B cell (primary cell): ENCODE data around the gene ASB17. TPM values are rescaled to one million over a fixed set of nuclear protein-coding genes. Genes with fewer than 3 reads are reported as not detected.

Source experiments
- ATAC-seq: fragments of 200-7000 bp; cut with Tn5 transposase; one replicate; pipeline ENCODE4 v1.10.0; 2021; ENCODE audit warnings: low read depth, mild to moderate bottlenecking, moderate number of reproducible peaks, moderate library complexity
- CTCF ChIA-PET: fragments of 350-600 bp; sonication (Branson Sonifier 250); formaldehyde crosslinking; loops from one replicate; lab custom pipeline; 2021; ENCODE audit warnings: antibody characterized with exemption, inconsistent platforms; lab: Charles Lee
- POLR2A ChIA-PET: fragments of 350-600 bp; sonication (Branson Sonifier 250); formaldehyde crosslinking; loops from one replicate; lab custom pipeline; 2021; ENCODE audit warnings: antibody characterized with exemption; lab: Charles Lee
- DNase-seq: peaks from one replicate; pipeline ENCODE4 v3.0.0; 2013
- H2AFZ ChIP-seq: 2 replicates; pipeline ENCODE4 v1.6.1; 2012; ENCODE audit warnings: mild to moderate bottlenecking, low read depth, low read length; ENCODE audit not compliant: insufficient read depth, poor library complexity, severe bottlenecking
- H3K27ac ChIP-seq, 2 donors: 1 replicate in 1 of 2; 2 replicates in 1 of 2; pipeline ENCODE4 v1.5.1; 2012 to 2013; ENCODE audit warnings: low read length in 2 of 2, mild to moderate bottlenecking in 2 of 2, moderate library complexity in 1 of 2
- H3K27me3 ChIP-seq, 4 experiments: fragments of 200-600 bp in 1 of 4; sonication (generic) in 1 of 4; replicated peaks in 1 of 4; 1 replicate in 2 of 4; 2 replicates in 2 of 4; pipeline versions ENCODE4 v1.6.1 to v1.7.0; 2013 to 2016; ENCODE audit warnings: low read length in 3 of 4, mild to moderate bottlenecking in 2 of 4, mixed read lengths in 1 of 4, moderate library complexity in 1 of 4; ENCODE audit not compliant: insufficient read depth in 4 of 4, control insufficient read depth in 3 of 4; ENCODE audit errors: control extremely low read depth in 1 of 4
- H3K36me3 ChIP-seq, 2 experiments: replicated peaks in 1 of 2; 1 replicate in 1 of 2; 2 replicates in 1 of 2; pipeline versions ENCODE4 v1.6.1 to v1.7.1; 2013; ENCODE audit warnings: low read length in 1 of 2; ENCODE audit not compliant: insufficient read depth in 2 of 2, control insufficient read depth in 1 of 2; ENCODE audit errors: control extremely low read depth in 1 of 2, extremely low read depth in 1 of 2
- H3K4me1 ChIP-seq, 2 donors: fragments of 200-600 bp in 1 of 2; sonication (generic) in 1 of 2; 1 replicate in 1 of 2; 2 replicates in 1 of 2; pipeline versions ENCODE4 v1.5.1 to v1.6.1; 2013 to 2017; ENCODE audit warnings: low read length in 2 of 2; ENCODE audit not compliant: control insufficient read depth in 2 of 2, insufficient read depth in 2 of 2
- H3K4me2 ChIP-seq: replicated peaks from 2 replicates; pipeline ENCODE3; 2012; ENCODE audit warnings: mild to moderate bottlenecking, low read depth, low read length; ENCODE audit not compliant: poor library complexity, severe bottlenecking
- H3K4me3 ChIP-seq, 5 experiments: fragments of 200-600 bp in 1 of 5; sonication (generic) in 1 of 5; 1 replicate in 3 of 5; 2 replicates in 2 of 5; pipeline versions ENCODE4 v1.5.1 to v1.7.0; 2011 to 2016; ENCODE audit warnings: low read length in 4 of 5, mild to moderate bottlenecking in 4 of 5, low read depth in 2 of 5, control low read depth in 1 of 5, moderate library complexity in 1 of 5; ENCODE audit not compliant: insufficient read depth in 1 of 5; ENCODE audit errors: control extremely low read depth in 1 of 5, extremely low read depth in 1 of 5
- H3K79me2 ChIP-seq: fragments of 200-600 bp; sonication (generic); one replicate; pipeline ENCODE4 v1.6.0; 2016; ENCODE audit warnings: low read length; ENCODE audit not compliant: control insufficient read depth, insufficient read depth
- H3K9ac ChIP-seq: fragments of 200-600 bp; sonication (generic); 2 replicates; pipeline ENCODE4 v1.6.1; 2017; ENCODE audit warnings: mild to moderate bottlenecking, low read length, moderate library complexity
- H3K9me3 ChIP-seq, 3 donors: one replicate each; pipeline versions ENCODE4 v1.6.1 to v1.7.1; 2013; ENCODE audit warnings: low read length in 2 of 3; ENCODE audit not compliant: control insufficient read depth in 2 of 3, insufficient read depth in 1 of 3; ENCODE audit errors: control extremely low read depth in 1 of 3
- H4K20me1 ChIP-seq: 2 replicates; pipeline ENCODE4 v1.6.0; 2012; ENCODE audit warnings: mild to moderate bottlenecking, low read length; ENCODE audit not compliant: insufficient read depth, control insufficient read depth, poor library complexity, severe bottlenecking
- H3K27ac Mint-ChIP-seq: one replicate; pipeline ENCODE4 v1.8.0; 2021; ENCODE audit warnings: mixed read lengths
- H3K27me3 Mint-ChIP-seq: one replicate; pipeline ENCODE4 v1.8.0; 2021; ENCODE audit warnings: mixed read lengths
- H3K4me1 Mint-ChIP-seq: one replicate; pipeline ENCODE4 v1.8.0; 2021; ENCODE audit warnings: mixed read lengths
- H3K4me3 Mint-ChIP-seq: one replicate; pipeline ENCODE4 v1.8.0; 2021; ENCODE audit warnings: mixed read lengths
- H3K9me3 Mint-ChIP-seq: one replicate; pipeline ENCODE4 v1.8.0; 2022; ENCODE audit warnings: mixed read lengths; ENCODE audit not compliant: insufficient read depth
- CTCF ChIP-seq: fragments of 200-600 bp; IDR thresholded peaks from one replicate; pipeline ENCODE4 v1.8.0; 2022; ENCODE audit warnings: antibody characterized with exemption, mild to moderate bottlenecking
- EZH2 ChIP-seq: IDR thresholded peaks from 2 replicates; pipeline ENCODE4 v1.6.1; 2012; ENCODE audit warnings: borderline replicate concordance, low read depth, mild to moderate bottlenecking, moderate library complexity, low read length; ENCODE audit not compliant: insufficient read depth, poor library complexity, severe bottlenecking
- WGBS: methylation state at CpG from one replicate; pipeline ENCODE4 v1.1.5; 2013; ENCODE audit warnings: missing lambda C conversion rate; ENCODE audit not compliant: insufficient coverage; 5-methylcytosine and 5-hydroxymethylcytosine counted together
- intact Hi-C: fragments of 100-400 bp; cut with micrococcal nuclease; formaldehyde crosslinking; loops from one replicate; pipeline ENCODE4 v1.10.0; 2022
- polyA plus RNA-seq: library from polyadenylated mRNA; depleted of rRNA; stranded (reverse); fragments of >200 nt; gene quantifications from 2 replicates; pipeline ENCODE4 v1.2.3, GENCODE V29; 2012
- total RNA-seq, 2 donors: library from RNA; stranded (reverse); fragments of 120-200 nt in 1 of 2; gene quantifications; 1 replicate in 1 of 2; 2 replicates in 1 of 2; pipeline versions ENCODE4 v1.2.3 to v1.2.4, GENCODE V29; 2013 to 2022

ASB17 gene
- total and polyA plus RNA-seq, 2 donors (not counting 1 experiment from before 2014, with no cell fraction given) = not detected

GRCh38 chr1:75879985-75880384, 52.2 kb downstream of the ASB17 start:
- H3K4me3 Mint-ChIP-seq = no peak overlapping the region
- H3K4me1 Mint-ChIP-seq = no peaks in the 10 kb centered on the region
- no peak overlapping the region for H2AFZ ChIP-seq

GRCh38 chr1:75870951-75871350, 61.3 kb downstream of the ASB17 start:
- Mint-ChIP-seq H3K27me3 (peaks cover 10% of the 10 kb centered on the region), H3K4me3 (no peak overlapping the region), H3K9me3 (no peaks in the 10 kb centered on the region), H3K27ac (no peak overlapping the region), H3K4me1 (no peaks in the 10 kb centered on the region)
- intact Hi-C loops = no loop called here
- H3K79me2 ChIP-seq = no peaks in the 10 kb centered on the region
- POLR2A ChIA-PET = no interaction called here
- H4K20me1 ChIP-seq = no peaks in the 10 kb centered on the region
- no peak overlapping the region for H3K9ac ChIP-seq
- no peaks in the 10 kb centered on the region for H3K27me3 ChIP-seq
- no peaks in the 10 kb centered on the region for H3K4me1 ChIP-seq
- H3K27ac ChIP-seq = no peak overlapping the region
- CTCF ChIA-PET = no interaction called here
- DNase-seq (no peak), ATAC-seq (no peak)
- H3K9me3 ChIP-seq = peaks cover 0 to 8% (median 0%) of the 10 kb centered on the region in 3 donors
- no peak overlapping the region for H3K4me2 ChIP-seq
- no peak overlapping the region for H3K4me3 ChIP-seq
- H3K36me3 ChIP-seq = no peaks in the 10 kb centered on the region
- no peak for TF ChIP-seq CTCF
- no peak for TF ChIP-seq EZH2
- no peak overlapping the region for H2AFZ ChIP-seq
- WGBS = no CpG with 5 or more reads among the region's 1 CpG

More at GRCh38 chr1:75879985-75880384, 52.2 kb downstream of the ASB17 start:
- no peaks in the 10 kb centered on the region for H3K9me3 Mint-ChIP-seq
- H3K36me3 ChIP-seq = no peaks in the 10 kb centered on the region
- H3K27ac ChIP-seq = no peak overlapping the region
- no peaks in the 10 kb centered on the region for H3K79me2 ChIP-seq
- ChIA-PET CTCF (no interaction called here), POLR2A (no interaction called here)
- no peaks in the 10 kb centered on the region for H3K9me3 ChIP-seq
- no peak overlapping the region for H3K4me3 ChIP-seq
- H3K27me3 Mint-ChIP-seq = no peaks in the 10 kb centered on the region
- no peaks in the 10 kb centered on the region for H3K27me3 ChIP-seq
- no peak overlapping the region for H3K4me2 ChIP-seq
- no peak overlapping the region for H3K9ac ChIP-seq
- no peak for TF ChIP-seq CTCF
- no peak for TF ChIP-seq EZH2
- DNase-seq = no peak
- intact Hi-C loops = no loop called here
- H3K27ac Mint-ChIP-seq = no peak overlapping the region
- no CpG with 5 or more reads among the region's 1 CpG for WGBS
- H3K4me1 ChIP-seq = no peaks in the 10 kb centered on the region
- no peaks in the 10 kb centered on the region for H4K20me1 ChIP-seq
- no peak for ATAC-seq

Other genes with a start within 250 kb of the ASB17 start
- 53.3 and 57.4 TPM in 2 replicates for gene ACADM, start 207.7 kb downstream of the ASB17 start, total RNA-seq
- 16.4 and 17.2 TPM in 2 replicates for gene ACADM, start 207.7 kb downstream of the ASB17 start, polyA plus RNA-seq
- 132 and 134 TPM in 2 replicates for gene RABGGTB, start 146.1 kb downstream of the ASB17 start, total RNA-seq
- gene RABGGTB, start 146.1 kb downstream of the ASB17 start, polyA plus RNA-seq = 94.1 and 192 TPM in 2 replicates
- gene MSH4, start 135.5 kb downstream of the ASB17 start, total RNA-seq = 1.4 and 1.7 TPM in 2 replicates
- gene MSH4, start 135.5 kb downstream of the ASB17 start, polyA plus RNA-seq = 0.19 and 0.20 TPM in 2 replicates
- 13.4 and 17.3 TPM in 2 replicates for gene ST6GALNAC3, start 142.3 kb upstream of the ASB17 start, total RNA-seq
- 3.0 and 4.8 TPM in 2 replicates for gene ST6GALNAC3, start 142.3 kb upstream of the ASB17 start, polyA plus RNA-seq